Measurements from ENCODE around the gene PLXNA4. TPM values are rescaled to one million over a fixed set of nuclear protein-coding genes. Genes with fewer than 3 reads are reported as not detected.

PLXNA4 gene
- total and polyA plus RNA-seq, 8 donors: 0.15 to 12.8 (median 1.6) TPM

DNA sequence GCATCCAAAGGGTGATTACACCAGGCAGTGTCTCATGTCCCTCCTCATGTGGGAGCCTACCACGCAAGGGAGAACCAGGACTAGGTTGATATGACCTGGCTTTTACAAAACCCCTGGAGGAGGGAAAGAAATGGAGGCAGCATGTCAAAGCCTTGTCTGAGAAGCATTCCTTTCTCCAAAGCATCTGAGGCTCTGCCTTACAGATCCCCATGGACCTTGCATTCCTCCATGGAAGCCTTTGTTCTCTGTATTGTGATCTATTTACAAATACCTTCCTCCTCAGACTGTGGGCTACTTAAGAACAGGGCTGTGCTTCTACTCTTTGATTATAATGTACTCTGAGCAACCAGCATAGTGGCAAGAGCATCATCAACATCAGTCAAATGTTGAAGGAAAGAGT, 197.0 kb downstream of the PLXNA4 start:
- peaks cover 13 to 46% (median 25%) of the 10 kb centered on the region in 4 donors for H3K4me1 ChIP-seq

DNA sequence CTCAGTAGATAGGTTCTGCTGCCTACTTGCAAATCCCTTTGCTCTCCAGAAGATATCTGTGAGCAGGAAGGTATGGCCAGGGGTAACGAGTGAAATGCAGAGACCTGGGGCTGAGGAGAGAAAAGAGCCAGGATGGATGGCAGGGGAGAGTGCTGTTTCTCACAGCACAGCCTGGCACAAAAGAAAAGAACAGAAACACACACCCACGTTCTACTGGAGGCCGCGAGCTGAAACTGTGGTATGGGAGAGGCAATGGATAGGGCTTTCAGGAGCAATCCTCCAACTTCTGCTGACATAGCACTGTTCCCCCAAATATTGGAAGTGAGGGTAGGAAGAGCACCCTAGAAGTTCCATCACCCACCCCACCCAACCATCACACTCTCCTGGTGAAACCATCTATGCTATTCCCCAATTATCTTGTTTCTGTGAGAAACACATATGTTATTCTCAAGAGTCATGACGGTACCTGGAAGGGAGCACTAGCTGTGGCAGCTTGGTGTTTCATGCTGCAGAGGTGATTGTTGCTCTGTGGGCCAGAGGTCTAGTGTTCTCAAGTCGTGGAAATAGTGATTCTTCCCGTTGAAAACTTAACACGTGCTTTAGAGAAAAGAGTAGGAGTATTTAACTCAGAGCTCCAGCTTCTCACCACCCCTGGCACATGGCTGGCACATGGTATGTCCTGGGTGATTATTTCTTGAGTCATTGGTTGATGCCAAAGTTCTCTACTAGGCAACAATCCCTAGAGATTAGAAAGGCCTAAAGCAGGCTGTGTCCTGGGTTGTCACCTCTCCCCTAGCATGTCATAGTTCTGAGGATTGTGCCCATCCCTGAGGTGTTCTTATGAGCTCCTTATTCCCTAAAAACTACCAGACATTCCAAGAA, 198.3 kb downstream of the PLXNA4 start:
- peaks cover 13 to 46% (median 25%) of the 10 kb centered on the region in 4 donors for H3K4me1 ChIP-seq
- intact Hi-C loops (cut with DNase I; ENCODE audit: low total_unique reads): no loop called here
- 81 to 90% (median 88%) methylated on average over 8 of the region's 8 CpGs for WGBS, 5 donors
- no peaks in the 10 kb centered on the region for H3K9me3 ChIP-seq
- H3K36me3 ChIP-seq: no peaks in the 10 kb centered on the region
- no peak overlapping the region for H3K27ac ChIP-seq
- no peak for DNase-seq
- H3K4me3 ChIP-seq: no peak overlapping the region
- no peak for TF ChIP-seq POLR2AphosphoS5 (IDR thresholded peaks at IDR 0.05)
- TF ChIP-seq, protein P1, sequence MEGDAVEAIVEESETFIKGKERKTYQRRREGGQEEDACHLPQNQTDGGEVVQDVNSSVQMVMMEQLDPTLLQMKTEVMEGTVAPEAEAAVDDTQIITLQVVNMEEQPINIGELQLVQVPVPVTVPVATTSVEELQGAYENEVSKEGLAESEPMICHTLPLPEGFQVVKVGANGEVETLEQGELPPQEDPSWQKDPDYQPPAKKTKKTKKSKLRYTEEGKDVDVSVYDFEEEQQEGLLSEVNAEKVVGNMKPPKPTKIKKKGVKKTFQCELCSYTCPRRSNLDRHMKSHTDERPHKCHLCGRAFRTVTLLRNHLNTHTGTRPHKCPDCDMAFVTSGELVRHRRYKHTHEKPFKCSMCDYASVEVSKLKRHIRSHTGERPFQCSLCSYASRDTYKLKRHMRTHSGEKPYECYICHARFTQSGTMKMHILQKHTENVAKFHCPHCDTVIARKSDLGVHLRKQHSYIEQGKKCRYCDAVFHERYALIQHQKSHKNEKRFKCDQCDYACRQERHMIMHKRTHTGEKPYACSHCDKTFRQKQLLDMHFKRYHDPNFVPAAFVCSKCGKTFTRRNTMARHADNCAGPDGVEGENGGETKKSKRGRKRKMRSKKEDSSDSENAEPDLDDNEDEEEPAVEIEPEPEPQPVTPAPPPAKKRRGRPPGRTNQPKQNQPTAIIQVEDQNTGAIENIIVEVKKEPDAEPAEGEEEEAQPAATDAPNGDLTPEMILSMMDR (IDR thresholded peaks at IDR 0.05): no peak
- TF ChIP-seq POLR2A (IDR thresholded peaks at IDR 0.05): no peak
- TF ChIP-seq EP300 (IDR thresholded peaks at IDR 0.05): no peak
- no peaks in the 10 kb centered on the region for H3K27me3 ChIP-seq

More for the DNA sequence above, 197.0 kb downstream of the PLXNA4 start:
- intact Hi-C loops (cut with DNase I; ENCODE audit: low total_unique reads): no loop called here
- TF ChIP-seq, protein P1 (IDR thresholded peaks at IDR 0.05): no peak
- TF ChIP-seq POLR2AphosphoS5 (IDR thresholded peaks at IDR 0.05) (no peak), POLR2A (IDR thresholded peaks at IDR 0.05) (no peak), EP300 (IDR thresholded peaks at IDR 0.05) (no peak)
- no peak overlapping the region for H3K27ac ChIP-seq
- H3K9me3 ChIP-seq: no peaks in the 10 kb centered on the region
- H3K36me3 ChIP-seq: no peaks in the 10 kb centered on the region
- no peaks in the 10 kb centered on the region for H3K27me3 ChIP-seq
- no peak for DNase-seq
- no peak overlapping the region for H3K4me3 ChIP-seq
- WGBS, 5 donors: 86 to 100% (median 94%) methylated on average over 1 of the region's 1 CpG

DNA sequence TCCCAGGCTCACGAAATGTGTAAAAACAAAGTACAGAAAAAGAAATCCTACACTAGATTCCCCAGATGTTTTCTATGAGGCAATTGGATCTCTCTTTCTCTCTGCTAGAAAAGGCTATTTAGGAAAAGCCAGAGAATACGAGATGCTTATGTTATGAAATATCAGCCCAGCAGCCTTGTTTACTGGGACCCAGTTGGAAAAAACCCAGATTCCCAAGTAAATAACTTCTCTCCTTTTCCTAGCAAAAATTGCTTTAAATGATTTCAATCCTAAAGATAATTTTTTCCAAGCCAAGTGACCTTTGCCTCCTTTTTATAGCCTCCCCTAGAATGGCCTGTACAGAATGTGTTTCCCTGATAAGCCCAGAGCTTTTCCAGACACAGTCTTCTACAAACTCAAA, 199.3 kb downstream of the PLXNA4 start:
- no peaks in the 10 kb centered on the region for H3K27me3 ChIP-seq
- no peaks in the 10 kb centered on the region for H3K9me3 ChIP-seq
- peaks cover 13 to 39% (median 21%) of the 10 kb centered on the region in 4 donors for H3K4me1 ChIP-seq
- DNase-seq: peak in 1 of 2 donors; percentile 62
- no peaks in the 10 kb centered on the region for H3K36me3 ChIP-seq
- intact Hi-C loops (cut with DNase I; ENCODE audit: low total_unique reads): no loop called here
- no peak overlapping the region for H3K4me3 ChIP-seq
- TF ChIP-seq EP300 (IDR thresholded peaks at IDR 0.05) (no peak), POLR2AphosphoS5 (IDR thresholded peaks at IDR 0.05) (no peak), POLR2A (IDR thresholded peaks at IDR 0.05) (no peak)
- TF ChIP-seq, protein P1 (IDR thresholded peaks at IDR 0.05): no peak
- 25 to 42% (median 35%) methylated on average over 2 of the region's 2 CpGs for WGBS, 5 donors
- peak overlapping the region in 1 of 5 donors; percentile 11 for H3K27ac ChIP-seq

DNA sequence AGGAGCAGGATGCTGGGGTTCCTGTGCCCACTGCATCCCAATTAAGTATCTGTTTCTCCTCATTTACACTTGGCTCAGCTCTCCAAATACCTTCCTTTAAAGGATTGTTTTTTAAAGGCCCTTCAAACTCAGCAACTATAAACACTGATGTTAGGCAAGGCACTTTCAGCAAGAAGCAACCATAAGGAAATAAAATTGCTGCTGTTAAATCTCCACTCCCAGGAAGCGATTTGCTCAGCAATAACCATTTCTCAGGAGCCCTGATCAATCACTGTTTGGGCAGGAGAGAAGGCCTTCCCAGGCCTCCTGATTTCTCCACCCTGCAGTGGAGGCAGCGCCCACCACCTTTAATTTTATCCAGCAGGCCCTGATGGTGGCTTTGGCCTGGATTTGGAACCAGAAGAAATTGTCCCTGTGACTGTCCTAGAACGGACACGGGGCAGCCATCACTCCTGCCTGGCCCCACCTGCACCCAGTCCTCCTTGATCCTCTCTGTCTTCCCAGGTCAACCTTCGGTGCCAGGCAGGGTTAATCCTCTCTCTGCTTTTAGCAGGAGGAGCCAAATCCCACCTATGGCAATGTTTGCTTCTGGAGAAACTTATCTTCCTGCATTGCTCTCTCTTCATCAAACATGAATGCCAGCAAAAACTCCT, 199.8 kb downstream of the PLXNA4 start:
- H3K27me3 ChIP-seq: no peaks in the 10 kb centered on the region
- intact Hi-C loops (cut with DNase I; ENCODE audit: low total_unique reads): no loop called here
- peaks cover 8 to 34% (median 16%) of the 10 kb centered on the region in 4 donors for H3K4me1 ChIP-seq
- no peak for DNase-seq
- no peak overlapping the region for H3K4me3 ChIP-seq
- H3K9me3 ChIP-seq: no peaks in the 10 kb centered on the region
- WGBS, 5 donors: 58 to 73% (median 64%) methylated on average over 5 of the region's 5 CpGs
- H3K36me3 ChIP-seq: no peaks in the 10 kb centered on the region
- peak overlapping the region in 2 of 5 donors; percentile 11 to 21 for H3K27ac ChIP-seq
- TF ChIP-seq, protein P1 (IDR thresholded peaks at IDR 0.05): no peak
- TF ChIP-seq POLR2A (IDR thresholded peaks at IDR 0.05) (no peak), EP300 (IDR thresholded peaks at IDR 0.05) (no peak), POLR2AphosphoS5 (IDR thresholded peaks at IDR 0.05) (no peak)

Data from stomach (tissue), 9 donors.